Prostate gland (tissue), 2 donors: ENCODE results near the gene NEDD4L.

Experiments used
- CTCF ChIP-seq, 4 experiments: fragments of 200-600 bp in 2 of 4; fragments of 450-650 bp in 2 of 4; sonication (generic) in 2 of 4; IDR thresholded peaks; 1 replicate in 3 of 4; 2 replicates in 1 of 4; pipeline ENCODE4 v1.5.1; 2016 to 2019; ENCODE audit warnings: antibody characterized with exemption in 4 of 4, mild to moderate bottlenecking in 2 of 4, moderate library complexity in 2 of 4
- POLR2A ChIP-seq: fragments of 450-650 bp; IDR thresholded peaks from one replicate; pipeline ENCODE4 v1.6.1; 2016; ENCODE audit warnings: antibody characterized with exemption, mild to moderate bottlenecking

DNA sequence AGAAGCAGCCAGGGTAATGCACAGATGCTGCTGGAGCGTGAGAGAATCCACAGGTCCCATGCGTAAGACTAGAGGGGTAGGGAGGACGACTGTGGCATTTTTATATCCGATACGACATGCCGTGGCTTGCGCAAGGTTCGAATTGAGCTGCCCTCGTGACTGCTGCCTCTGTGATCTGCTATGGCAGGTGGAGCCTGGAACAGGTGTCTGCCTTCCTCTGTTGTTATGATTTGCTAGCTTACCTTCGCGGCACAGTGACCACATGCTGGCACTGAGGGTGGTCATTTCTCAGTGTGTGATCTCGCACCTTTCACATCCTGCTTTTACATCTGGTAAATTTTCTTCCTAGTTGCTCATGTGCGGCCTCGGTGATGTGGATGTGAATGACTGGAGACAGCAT lies 344.7 kb downstream of the NEDD4L start:
- no peak for TF ChIP-seq POLR2A
- no peak for TF ChIP-seq CTCF (IDR thresholded peaks at IDR 0.05)
